GM12864 (cell line): Measurements from ENCODE around the gene SEC62.
A peak's percentile ranks its signal among the peaks of the same experiment; 100 is the strongest.

Experiments
- DNase-seq: peaks from one replicate; pipeline ENCODE4 v3.0.0-alpha.2; 2011; ENCODE audit warnings: low read depth
- H3K4me3 ChIP-seq: 2 replicates; pipeline ENCODE4 v1.5.1; 2011; ENCODE audit warnings: mild to moderate bottlenecking, low read depth, low read length, control low read depth
- CTCF ChIP-seq: IDR thresholded peaks from 2 replicates; pipeline ENCODE4 v1.5.1; 2011; ENCODE audit warnings: low read depth, mild to moderate bottlenecking, moderate library complexity, low read length, control low read depth, inconsistent platforms; ENCODE audit errors: missing control alignments

The SEC62 gene

GRCh38 chr3:169939320-169939719 lies 27.3 kb upstream of the SEC62 start:
- no peak overlapping the region for H3K4me3 ChIP-seq
- TF ChIP-seq CTCF: no peak
- no peak for DNase-seq

- TF ChIP-seq CTCF: no peak
- no peak for DNase-seq
- no peak overlapping the region for H3K4me3 ChIP-seq
These were observed 26.9 kb upstream of the SEC62 start for GRCh38 chr3:169939751-169940150.

- DNase-seq: peak; percentile 95
- no peak for TF ChIP-seq CTCF
- H3K4me3 ChIP-seq: peak overlapping the region; percentile 35; the same call in 1 of the 2 replicates
These were observed 26.0 kb upstream of the SEC62 start for GRCh38 chr3:169940470-169941181.

- DNase-seq: peak; percentile 96
- no peak overlapping the region for H3K4me3 ChIP-seq
- TF ChIP-seq CTCF: no peak
These were observed 21.3 kb upstream of the SEC62 start for GRCh38 chr3:169945313-169945712.

- TF ChIP-seq CTCF: no peak
- DNase-seq: no peak
- no peak overlapping the region for H3K4me3 ChIP-seq
These were observed 20.3 kb upstream of the SEC62 start for GRCh38 chr3:169946336-169946735.

- no peak overlapping the region for H3K4me3 ChIP-seq
- TF ChIP-seq CTCF: no peak
- DNase-seq: no peak
These were observed 17.8 kb upstream of the SEC62 start for GRCh38 chr3:169948559-169949448.
